Loucy (cell line): ENCODE measurements around the gene MYT1.

Experiments
- CTCF ChIP-seq: fragments of 200-600 bp; sonication (generic); conservative IDR thresholded peaks from 2 replicates; pipeline ENCODE4 v1.5.1; 2014; ENCODE audit warnings: mild to moderate bottlenecking, antibody characterized with exemption, low read length
- EZH2phosphoT487 ChIP-seq: fragments of 200-600 bp; IDR thresholded peaks from 2 replicates; pipeline ENCODE4 v1.6.1; 2018; ENCODE audit warnings: antibody characterized with exemption, mild to moderate bottlenecking, moderate library complexity, borderline replicate concordance

- TF ChIP-seq CTCF (no peak), EZH2phosphoT487 (no peak)
Observed at GRCh38 chr20:64217539-64218221, 53.4 kb downstream of the MYT1 start.
